GM18511 (cell line): ENCODE results near the gene SPATA9.
"Not testable (repeated sequence)": the region's sequence is repeated elsewhere in the genome, so short reads cannot be mapped to it uniquely, and the experiment has no call there.

Source experiments
- ATAC-seq: cut with Tn5 transposase; IDR thresholded peaks from one replicate; pipeline ENCODE4 v1.9.1; 2021; ENCODE audit warnings: mild to moderate bottlenecking, moderate library complexity; ENCODE audit not compliant: unreplicated experiment

SPATA9 gene

DNA sequence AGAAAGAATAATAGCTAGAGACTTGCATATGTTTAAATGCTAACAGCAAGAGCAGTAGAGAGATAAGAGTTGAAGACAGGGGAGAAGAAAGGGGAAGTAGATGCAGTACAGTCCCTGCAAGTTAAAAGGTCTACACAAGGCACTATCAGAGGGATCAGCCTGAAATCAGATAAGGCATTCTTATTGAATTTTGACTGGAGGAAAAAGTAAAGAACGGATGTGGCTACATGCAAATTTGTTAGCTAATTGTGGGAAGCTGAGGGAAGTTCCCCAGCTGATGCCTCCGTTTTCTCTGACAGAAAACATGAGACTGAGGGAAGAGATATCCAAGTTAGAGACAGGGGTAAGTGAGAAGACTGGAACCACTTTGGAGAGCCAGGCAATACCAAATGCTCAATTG lies 35.4 kb upstream of the SPATA9 start:
- peak; percentile 94 for ATAC-seq

DNA sequence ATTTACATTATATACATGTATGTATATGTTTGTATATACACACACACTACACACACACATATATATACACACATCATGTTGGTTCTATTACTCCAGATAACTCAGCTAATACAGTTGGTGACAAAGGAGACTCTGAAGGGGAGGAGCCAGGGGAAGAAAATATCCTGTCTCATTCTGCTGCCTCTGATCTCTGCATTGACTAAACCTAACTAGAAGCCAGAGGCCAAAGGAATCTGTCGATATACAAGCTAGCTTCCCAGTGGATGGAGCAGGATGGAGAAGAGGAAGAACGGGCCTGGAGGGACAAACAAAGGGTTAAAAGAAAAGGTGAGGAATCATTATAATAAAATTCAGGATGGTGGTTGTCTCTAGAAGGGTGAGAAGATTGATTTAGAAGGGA lies 34.6 kb upstream of the SPATA9 start:
- ATAC-seq: no peak

DNA sequence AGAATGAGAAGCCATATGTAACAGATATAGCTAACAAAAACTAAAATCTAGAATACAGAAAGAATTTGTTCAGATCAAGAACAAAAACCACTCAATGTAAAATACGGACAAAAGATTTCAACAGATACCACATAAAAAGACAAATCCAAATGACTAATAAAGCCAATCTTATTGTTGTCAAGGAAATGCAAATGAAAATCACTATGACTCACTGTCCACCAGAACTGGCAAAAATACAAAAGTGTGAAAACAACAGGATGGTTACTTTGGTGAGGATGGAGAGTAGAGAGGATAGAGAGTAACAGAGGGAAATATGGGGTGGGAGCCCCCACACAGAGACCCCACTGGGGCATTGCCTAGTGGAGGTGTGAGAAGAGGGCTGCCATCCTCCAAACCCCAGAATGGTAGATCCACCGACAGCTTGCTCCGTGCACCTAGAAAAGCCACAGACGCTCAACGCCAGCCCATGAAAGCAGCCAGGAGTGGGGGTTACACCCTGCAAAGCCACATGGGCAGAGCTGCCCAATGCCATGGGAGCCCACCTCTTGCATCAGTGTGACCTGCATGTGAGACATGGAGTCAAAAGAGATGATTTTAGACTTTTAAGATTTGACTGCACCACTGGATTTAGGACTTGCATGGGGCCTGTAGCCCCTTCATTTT lies 33.1 kb upstream of the SPATA9 start:
- ATAC-seq: no peak

DNA sequence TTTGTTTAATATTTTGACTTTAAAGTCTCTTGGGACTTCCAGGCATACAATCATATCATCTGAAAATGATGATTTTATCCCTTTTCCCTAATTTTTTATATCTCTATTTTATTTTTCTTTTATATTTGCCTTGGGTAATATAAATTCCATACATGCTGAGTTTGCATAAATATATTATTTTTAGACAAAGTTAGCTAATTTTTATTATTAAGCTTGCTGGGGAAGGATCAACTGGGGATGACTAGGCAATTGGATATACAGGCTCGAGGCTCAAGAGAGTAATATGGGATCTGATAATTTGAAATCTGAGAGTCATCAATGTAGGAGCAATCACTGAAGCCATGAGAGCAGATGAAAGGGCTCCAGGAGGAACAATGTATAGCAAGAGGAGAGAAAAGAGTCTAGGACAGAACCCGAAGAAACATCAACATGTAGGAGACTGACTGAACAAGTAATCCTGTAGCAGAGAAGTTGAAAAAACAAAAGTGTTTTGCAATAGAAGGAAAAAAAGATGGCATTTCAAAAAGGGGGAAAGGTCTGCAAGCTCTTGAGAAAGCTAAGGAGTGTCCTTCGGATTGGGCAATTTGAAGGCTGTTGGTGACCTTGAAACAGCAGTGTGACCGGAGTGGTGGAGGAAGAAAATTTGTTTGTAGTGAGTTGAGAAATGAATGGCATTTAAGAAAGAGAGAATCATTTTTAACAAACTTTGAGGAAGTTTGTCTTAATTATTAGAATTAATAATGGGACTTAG lies 31.3 kb upstream of the SPATA9 start:
- no peak for ATAC-seq

DNA sequence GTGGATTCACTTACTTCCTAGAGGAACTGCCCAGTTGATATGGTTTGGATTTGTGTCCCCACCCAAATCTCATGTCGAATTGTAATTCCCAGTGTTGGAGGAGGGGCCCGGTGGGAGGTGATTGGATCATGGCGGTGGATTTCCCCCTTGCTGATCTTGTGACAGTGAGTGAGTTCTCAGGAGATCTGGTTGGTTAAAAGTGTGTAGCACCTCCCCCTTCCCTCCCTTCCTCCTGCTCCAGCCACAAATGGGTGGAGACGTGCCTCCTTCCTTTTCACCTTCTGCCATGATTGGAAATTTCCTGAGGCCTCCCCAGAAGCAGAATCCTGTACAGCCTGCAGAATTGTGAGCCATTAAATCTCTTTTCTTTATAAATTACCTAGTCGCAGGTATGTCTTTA lies 30.5 kb upstream of the SPATA9 start:
- not testable (repeated sequence) for ATAC-seq

DNA sequence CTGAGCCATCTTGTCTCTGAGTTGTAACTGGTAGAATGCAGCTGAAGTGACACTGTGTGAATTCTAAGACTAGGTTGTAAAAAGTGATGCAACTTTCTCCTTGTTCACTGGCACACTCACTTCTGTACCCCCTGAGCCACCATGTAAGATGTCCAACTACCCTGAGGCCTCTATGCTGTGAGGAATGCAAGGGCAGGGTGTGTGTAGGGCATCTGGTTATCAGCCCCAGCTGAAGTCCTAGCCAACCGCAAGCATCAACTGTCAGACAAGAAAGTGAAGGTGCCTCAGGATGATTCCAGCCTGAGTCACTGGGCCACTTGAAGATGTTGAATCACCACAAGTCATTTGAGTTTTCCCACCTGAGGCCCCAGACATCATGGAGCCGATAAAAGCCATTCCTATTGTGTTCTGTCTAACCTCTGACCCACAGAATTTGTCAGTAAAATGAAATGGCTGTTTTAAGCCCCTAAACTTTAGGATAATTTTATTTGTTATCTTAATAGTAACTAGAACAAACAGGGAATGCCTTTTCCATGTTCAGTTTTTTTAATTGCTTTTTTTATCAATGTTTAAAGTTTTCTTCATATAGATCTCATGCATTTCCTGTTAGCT lies 29.7 kb upstream of the SPATA9 start:
- ATAC-seq: no peak

DNA sequence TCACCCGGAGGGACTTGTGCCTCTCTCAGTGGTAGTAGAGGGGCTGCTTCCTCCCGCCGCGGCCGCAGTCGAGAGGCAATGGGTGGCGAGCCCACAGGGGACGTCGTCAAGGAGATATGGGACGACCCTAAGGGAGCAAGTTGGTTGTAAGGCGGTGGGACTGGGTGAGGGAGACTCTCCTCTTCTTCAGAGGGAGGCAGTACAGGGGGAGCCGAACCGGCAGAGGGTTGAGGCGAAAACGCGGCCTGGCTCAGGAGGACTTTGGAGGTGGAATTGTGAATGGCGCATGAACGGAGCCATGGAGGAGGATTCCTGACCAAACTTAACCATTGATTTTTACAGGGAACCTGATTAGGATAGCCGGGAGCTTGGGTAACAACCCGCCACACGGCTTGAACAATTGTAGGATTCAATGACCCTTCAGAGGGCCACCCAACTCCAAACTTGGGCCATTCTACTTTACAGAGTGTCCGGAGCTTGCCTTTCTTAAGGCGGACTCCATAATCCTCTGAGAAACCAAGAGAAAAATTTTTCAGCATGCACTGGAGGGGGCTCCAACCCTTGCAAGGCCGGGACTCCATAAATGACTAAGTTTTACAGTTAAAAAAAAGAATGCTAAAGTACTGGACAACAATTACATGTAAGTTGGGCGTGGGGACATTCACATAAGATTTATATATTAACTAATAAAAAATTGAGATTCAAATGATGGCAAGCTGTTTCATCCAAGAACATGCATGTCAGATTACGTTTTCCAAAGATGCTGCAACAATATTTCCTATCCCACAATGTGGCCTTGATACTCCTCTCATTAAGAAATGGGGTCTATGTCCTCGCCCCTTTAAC lies 28.9 kb upstream of the SPATA9 start:
- no peak for ATAC-seq

DNA sequence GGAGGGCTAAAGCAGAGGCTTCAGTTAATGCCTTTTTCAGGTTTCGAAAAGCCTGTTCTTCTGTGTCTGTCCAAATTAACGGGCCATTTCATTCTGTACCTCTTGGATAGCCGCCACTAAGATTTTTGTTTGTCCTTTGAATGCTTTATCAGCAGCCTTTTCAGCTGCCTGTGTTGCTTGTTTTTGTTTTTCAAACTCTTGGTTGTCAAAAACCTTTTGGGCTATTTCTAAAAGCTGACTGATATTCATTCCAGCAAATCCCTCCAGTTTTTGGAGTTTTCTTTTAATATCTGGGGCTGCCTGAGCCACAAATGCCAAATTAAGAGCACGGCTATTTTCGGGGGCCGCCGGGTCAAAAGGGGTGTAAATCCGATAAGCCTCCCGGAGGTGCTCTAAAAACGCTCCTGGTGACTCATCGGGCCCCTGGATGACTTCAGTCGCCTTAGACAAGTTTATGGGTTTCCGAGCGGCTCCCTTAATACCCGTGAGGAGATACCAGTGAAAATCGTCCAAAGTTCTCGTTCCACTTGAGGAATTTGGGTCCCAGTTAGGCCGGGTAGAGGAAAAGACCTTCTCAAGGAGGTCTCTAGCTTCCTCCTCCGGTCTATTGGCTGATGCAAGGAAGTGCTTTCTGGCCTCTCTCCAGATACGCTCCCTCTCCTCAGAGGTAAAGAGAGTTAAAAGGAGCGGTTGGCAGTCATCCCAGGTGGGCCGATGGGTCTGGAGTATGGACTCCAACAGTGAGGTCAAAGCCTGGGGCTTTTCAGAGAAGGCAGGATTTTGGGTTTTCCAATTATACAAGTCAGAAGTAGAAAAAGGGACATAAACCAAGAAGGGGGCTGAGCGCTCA lies 28.1 kb upstream of the SPATA9 start:
- not testable (repeated sequence) for ATAC-seq

DNA sequence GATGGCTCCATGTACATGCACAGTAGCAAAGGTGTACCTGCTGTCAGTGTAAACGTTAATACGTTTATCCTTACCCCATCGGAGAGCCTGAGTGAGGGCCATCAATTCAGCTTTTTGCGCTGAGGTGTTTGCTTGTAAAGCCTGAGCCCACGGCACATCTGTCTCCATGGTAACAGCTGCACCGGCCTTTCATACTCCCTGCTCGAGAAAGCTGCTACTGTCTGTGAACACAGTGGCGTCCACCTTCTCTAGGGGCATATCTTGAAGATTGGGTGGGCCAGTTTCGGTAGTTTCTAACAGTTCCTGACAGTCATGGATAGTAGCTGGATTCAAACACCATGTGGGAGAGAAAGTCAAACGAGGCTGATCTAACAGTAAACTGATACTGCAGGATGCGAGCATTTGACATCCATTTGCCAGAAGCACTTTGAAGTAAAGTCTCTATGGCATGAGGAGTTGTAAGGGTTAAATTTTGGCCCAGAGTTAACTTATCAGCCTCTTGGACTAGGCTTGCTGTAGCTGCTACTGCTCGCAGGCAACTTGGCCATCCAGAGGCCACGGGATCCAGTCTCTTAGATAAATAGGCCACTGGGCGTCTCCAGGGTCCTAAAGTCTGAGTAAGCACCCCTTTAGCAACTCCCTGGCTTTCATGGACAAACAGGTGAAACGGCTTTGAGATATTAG lies 27.3 kb upstream of the SPATA9 start:
- no peak for ATAC-seq

DNA sequence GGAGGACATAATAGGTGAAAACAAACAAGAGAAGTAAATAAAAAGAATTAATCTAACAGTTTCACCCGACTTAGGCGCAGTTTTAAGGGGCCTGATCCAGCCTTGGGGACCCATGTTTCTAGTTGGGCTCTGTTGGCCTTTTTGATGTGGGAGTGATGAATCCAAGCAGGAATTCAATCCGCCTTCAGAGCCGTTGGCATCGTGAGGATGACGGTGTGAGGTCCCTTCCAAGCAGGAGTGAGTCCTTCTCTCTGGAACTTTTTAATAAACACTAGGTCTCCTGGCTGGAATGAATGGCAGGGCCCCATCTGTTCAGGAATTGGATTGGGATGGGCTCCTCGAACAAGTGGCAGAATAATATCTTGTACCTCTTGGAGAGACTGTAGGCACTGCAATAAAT lies 26.1 kb upstream of the SPATA9 start:
- no peak for ATAC-seq

DNA sequence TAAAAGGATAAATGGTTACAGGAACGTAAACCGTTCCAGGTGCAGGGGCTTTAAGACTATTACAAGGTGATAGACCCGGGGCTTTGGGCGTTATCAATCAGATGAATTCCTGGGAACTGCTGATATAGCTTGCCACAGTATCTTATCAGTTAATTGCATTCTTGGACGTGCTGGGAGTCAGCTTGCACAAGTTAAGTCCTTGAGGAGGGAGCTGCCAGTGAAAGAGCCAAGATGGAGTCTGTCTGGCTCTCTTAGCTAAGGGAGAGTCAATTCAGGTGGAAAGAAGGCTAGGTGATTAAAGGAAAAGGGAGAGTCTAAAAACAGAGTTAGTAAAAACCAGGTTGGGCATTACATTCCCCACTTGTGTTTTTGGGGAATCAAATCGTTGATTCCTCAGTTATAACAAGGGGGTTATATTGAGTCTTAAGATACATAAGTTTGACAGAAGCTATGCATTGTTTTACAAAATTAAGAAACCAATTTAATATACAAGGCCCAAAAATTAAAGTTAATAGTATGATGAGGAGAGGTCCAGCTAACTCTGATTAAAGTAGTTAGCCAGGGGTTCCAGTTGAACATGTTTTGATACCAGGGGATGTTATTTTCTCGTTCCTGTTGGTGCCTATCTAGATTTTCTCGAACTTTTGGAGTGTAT lies 24.9 kb upstream of the SPATA9 start:
- not testable (repeated sequence) for ATAC-seq

DNA sequence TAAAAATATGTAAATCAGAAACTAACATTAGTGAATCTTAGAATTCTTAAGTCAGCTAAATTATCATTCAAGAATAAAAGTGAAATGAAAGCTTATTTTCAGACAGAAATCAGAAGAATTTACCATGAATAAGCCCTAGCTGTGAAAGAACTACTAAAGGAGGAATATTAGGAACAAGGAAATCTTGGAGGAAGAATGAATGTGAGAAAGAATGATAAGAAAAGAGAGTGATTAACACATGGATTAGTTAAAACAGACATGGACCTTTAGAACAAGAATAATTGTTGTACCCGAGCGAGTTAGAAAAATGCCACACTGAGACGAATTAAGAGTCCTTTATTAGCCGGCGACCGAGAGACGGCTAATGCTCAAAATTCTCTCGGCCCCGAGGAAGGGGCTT lies 24.3 kb upstream of the SPATA9 start:
- no peak for ATAC-seq

DNA sequence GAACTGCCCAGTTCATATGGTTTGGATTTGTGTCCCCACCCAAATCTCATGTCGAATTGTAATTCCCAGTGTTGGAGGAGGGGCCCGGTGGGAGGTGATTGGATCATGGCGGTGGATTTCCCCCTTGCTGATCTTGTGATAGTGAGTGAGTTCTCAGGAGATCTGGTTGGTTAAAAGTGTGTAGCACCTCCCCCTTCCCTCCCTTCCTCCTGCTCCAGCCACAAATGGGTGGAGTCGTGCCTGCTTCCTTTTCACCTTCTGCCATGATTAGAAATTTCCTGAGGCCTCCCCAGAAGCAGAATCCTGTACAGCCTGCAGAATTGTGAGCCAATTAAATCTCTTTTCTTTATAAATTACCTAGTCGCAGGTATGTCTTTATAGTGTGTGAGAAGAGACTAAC lies 23.4 kb upstream of the SPATA9 start:
- ATAC-seq: not testable (repeated sequence)

DNA sequence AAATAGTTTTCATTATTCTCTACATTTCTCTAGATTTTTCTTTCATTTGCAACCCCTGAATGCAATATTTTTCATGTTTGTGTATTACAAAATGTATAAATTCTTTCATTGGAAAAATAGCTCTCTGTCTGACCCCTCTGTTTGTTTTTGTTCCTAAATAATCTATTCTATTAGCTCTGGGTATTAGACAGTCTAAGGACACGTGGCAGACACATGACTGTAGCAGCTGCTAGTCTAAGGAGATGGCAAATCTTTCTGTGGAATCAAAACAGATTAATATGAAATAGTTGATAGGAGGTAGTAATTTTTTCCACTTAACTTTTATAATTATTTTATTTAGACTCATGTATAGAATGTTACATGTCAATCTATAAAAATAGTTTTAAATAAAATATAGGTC lies 21.4 kb upstream of the SPATA9 start:
- ATAC-seq: no peak

DNA sequence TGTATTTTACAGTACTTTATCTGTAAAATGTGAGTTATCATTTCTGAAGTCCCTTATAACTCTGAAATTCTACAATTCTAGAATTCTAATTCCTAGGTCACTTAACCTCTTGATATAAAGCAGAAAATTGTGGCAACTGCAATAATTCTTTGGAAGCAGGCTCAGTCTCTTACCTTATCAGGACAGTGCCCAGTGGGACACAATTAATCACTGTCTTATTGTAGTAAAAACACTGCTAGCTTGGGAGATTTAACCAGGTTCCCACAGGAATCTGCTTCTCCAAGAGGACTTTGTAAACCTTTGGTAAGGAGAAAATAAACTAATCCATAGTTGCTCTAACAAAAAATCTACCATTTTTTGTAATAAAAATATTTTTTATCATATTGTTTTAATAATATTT lies 18.3 kb upstream of the SPATA9 start:
- ATAC-seq: no peak

DNA sequence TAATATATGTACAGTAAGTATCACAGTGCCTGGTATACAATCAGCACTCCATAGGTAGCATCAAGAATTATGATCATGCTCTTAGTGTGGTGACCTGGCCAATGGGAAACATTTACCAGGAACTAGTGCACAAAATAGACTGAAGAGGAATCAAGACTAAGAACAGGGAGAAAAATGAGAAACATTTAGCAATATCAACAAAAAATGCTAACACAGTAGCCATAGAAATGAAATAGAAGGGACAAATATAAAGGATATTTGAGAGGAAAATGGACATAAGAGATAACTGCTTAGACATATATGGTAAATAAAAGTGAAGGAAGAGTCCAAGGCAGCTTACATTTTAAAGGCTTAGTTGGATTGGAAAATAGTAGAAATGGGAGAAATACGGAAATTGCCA lies 16.5 kb upstream of the SPATA9 start:
- ATAC-seq: no peak

DNA sequence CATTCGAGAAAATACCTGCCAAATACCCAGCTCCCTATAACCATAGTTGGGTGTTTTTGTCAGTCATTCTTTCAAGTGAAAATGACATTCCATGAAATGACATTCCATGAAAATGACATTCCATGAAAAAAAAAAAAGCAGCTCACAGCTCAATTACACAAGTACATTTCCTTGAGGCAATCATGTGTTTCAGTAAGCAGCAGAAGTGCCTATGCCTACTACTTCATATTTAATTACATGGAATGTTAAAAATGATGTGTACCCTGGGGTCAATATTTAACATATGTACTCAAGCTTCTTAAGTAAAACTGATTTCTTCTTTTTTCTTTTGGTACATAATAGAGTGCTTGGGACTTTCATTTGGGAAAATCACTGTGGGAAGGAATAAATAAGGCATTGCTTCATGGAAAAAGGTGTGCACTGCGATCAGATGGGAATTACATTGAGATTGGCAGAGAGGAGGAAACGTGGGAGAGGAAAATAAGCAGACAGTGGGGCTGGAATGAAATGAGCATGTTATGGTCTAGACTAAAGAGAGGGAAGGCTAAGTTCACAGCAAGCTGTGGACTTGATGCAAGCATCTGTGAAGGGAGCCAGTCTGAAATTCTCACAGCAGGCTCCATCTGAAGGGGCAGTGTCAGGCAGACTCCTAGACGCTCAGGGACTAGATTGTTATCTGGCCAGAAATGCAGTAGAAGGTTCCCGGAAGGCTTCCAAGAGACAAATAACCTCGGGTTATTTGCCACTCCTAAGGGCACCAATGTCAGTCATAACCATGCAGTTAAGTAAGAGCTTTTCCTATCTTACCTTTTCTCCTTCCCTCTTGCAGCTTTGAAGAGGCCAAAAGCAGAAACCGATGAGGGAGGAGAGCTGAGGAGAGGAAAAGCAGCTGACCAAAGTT lies 15.2 kb upstream of the SPATA9 start:
- ATAC-seq: no peak

DNA sequence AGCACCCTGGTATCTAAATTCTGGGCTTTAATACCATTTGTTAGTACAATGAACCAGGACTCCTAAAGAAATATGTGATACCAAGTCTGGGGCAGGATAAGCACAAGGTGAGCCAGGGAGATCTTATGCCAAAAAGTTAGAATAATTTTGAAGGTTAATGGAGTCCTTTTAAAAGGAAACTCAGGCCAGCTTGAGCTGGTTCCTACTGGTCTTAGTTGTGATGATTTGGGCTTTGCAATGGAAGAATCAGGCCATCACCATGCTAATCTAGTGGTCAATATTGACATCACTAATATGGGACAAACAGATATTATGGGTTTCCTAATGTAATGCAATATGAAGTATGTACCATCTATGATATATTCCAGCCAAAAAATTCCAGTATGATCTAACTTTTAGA lies 7.5 kb upstream of the SPATA9 start:
- ATAC-seq: no peak
